ENCODE measurements around the gene SMLR1.

DNA sequence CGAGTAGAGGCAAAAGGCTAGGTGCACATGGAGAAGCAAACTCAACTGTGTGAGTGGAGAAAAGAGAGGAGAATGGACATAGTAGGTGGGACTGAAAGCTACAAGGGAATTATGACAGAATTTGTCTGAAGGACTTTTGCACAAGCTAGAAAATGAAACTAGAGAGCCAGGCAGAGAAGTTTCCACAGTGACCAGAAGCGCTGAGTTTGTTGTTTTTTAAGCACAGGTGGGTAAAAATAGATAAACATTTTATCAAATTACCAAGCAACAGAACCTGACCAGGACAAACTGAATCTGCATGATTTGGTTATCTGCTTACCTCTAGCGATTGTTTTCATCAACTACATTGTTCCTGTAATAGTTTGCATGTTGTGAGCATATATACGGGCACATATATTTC lies 38.6 kb downstream of the SMLR1 start:
- TF ChIP-seq, protein P1, sequence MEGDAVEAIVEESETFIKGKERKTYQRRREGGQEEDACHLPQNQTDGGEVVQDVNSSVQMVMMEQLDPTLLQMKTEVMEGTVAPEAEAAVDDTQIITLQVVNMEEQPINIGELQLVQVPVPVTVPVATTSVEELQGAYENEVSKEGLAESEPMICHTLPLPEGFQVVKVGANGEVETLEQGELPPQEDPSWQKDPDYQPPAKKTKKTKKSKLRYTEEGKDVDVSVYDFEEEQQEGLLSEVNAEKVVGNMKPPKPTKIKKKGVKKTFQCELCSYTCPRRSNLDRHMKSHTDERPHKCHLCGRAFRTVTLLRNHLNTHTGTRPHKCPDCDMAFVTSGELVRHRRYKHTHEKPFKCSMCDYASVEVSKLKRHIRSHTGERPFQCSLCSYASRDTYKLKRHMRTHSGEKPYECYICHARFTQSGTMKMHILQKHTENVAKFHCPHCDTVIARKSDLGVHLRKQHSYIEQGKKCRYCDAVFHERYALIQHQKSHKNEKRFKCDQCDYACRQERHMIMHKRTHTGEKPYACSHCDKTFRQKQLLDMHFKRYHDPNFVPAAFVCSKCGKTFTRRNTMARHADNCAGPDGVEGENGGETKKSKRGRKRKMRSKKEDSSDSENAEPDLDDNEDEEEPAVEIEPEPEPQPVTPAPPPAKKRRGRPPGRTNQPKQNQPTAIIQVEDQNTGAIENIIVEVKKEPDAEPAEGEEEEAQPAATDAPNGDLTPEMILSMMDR (IDR thresholded peaks at IDR 0.05; ENCODE audit: low read depth, low read length) = no peak
- no peak for TF ChIP-seq EZH2phosphoT487 (IDR thresholded peaks at IDR 0.05; ENCODE audit: low read depth)

Data from OCI-LY3 (cell line).